Upper lobe of left lung (tissue), 6 donors: ENCODE measurements around the gene UBR4. TPM values are rescaled to one million over a fixed set of nuclear protein-coding genes. Genes with fewer than 3 reads are reported as not detected.

Source experiments
- ATAC-seq, 2 donors: fragments of 200-7000 bp; cut with Tn5 transposase; one replicate each; pipeline ENCODE4 v1.9.1; 2022; ENCODE audit warnings: mild to moderate bottlenecking in 2 of 2, moderate library complexity in 2 of 2; ENCODE audit not compliant: low FRiP score in 2 of 2
- DNase-seq, 2 donors: peaks; one replicate each; pipeline ENCODE4 v3.0.0-alpha.2; 2019 to 2020
- H3K27ac ChIP-seq, 4 donors: fragments of 200-600 bp; sonication (generic); one replicate each; pipeline ENCODE4 v1.5.1; 2016 to 2019
- H3K27me3 ChIP-seq, 4 donors: fragments of 200-600 bp; sonication (generic); one replicate each; pipeline ENCODE4 v1.5.1; 2017 to 2019
- H3K36me3 ChIP-seq, 4 donors: fragments of 200-600 bp; sonication (generic); one replicate each; pipeline ENCODE4 v1.5.1; 2016 to 2019
- H3K4me1 ChIP-seq, 4 donors: fragments of 200-600 bp; sonication (generic); one replicate each; pipeline ENCODE4 v1.5.1; 2018 to 2019
- H3K4me3 ChIP-seq, 4 donors: fragments of 200-600 bp; sonication (generic); one replicate each; pipeline ENCODE4 v1.5.1; 2017 to 2019; ENCODE audit warnings: mild to moderate bottlenecking in 2 of 4, moderate library complexity in 1 of 4
- H3K9me3 ChIP-seq, 4 donors: fragments of 200-600 bp; sonication (generic); one replicate each; pipeline ENCODE4 v1.5.1; 2018 to 2019
- EP300 ChIP-seq, 4 donors: sonication (generic); formaldehyde crosslinking; IDR thresholded peaks; one replicate each; pipeline ENCODE4 v1.5.1; 2017; ENCODE audit warnings: antibody characterized with exemption in 4 of 4, control low read depth in 2 of 4
- POLR2A ChIP-seq, 4 donors: fragments of 450-650 bp; IDR thresholded peaks; one replicate each; pipeline ENCODE4 v1.5.1; 2016 to 2017; ENCODE audit warnings: antibody characterized with exemption in 4 of 4, mild to moderate bottlenecking in 2 of 4
- POLR2AphosphoS5 ChIP-seq, 2 donors: sonication (generic); formaldehyde crosslinking; IDR thresholded peaks; one replicate each; pipeline ENCODE4 v1.5.1; 2017; ENCODE audit warnings: antibody characterized with exemption in 2 of 2
- WGBS, 2 donors: methylation state at CpG; one replicate each; pipeline ENCODE4 v1.1.5; 2017 to 2018; 5-methylcytosine and 5-hydroxymethylcytosine counted together
- total RNA-seq, 6 donors: library from RNA; depleted of rRNA in 4 of 6; stranded (reverse); fragments of >200 nt in 4 of 6; gene quantifications; one replicate each; pipeline versions ENCODE4 v1.1.0 to v1.2.1, GENCODE V29; 2016 to 2021
- TF ChIP-seq, protein P1 (sequence below), 6 experiments: fragments of 450-650 bp in 4 of 6; fragments of 200-600 bp in 2 of 6; sonication (generic) in 2 of 6; IDR thresholded peaks; one replicate each; pipeline ENCODE4 v1.5.1; 2016 to 2019; ENCODE audit warnings: antibody characterized with exemption in 6 of 6
- donor health status: DM: no; HTN: no; CAD: no; lungs with moderate emphysema.
- donor health status: DM: no; HTN: yes; CAD: no; lungs with severe emphysema.

UBR4 gene
- total RNA-seq, 6 donors from 2014 or later, result 101 to 317 (median 135) TPM

DNA sequence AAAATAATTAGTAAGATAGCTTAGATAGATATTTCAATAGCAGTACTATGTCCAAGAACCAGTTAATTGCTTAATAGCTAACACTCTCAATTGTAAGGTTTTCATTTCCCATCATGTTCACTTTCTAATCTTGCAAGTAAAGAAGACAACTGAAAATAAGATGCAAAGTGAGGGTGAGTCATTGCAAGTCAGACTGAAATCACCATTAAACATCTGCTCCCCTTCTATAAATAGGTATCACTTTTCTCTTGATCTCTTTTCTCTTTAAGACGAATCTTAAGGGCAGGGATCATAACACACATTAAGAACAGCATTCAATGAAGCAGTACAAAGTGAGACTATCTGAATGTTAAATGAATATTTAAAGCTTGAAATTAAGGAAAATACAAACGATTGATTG lies 40.4 kb downstream of the UBR4 start:
- DNase-seq, result no peak
- H3K27me3 ChIP-seq, result no peaks in the 10 kb centered on the region
- ATAC-seq, result no peak
- H3K9me3 ChIP-seq, result no peaks in the 10 kb centered on the region
- 86% methylated on average over 2 of the region's 2 CpGs for WGBS, 2 donors
- H3K27ac ChIP-seq, result no peak overlapping the region
- no peaks in the 10 kb centered on the region for H3K4me1 ChIP-seq
- H3K36me3 ChIP-seq, result peaks cover 54 to 100% (median 95%) of the 10 kb centered on the region in 4 donors
- H3K4me3 ChIP-seq, result no peak overlapping the region
- no peak for TF ChIP-seq POLR2A (IDR thresholded peaks at IDR 0.05)
- no peak for TF ChIP-seq POLR2AphosphoS5 (IDR thresholded peaks at IDR 0.05)
- TF ChIP-seq EP300 (IDR thresholded peaks at IDR 0.05), result no peak
- TF ChIP-seq, protein P1, sequence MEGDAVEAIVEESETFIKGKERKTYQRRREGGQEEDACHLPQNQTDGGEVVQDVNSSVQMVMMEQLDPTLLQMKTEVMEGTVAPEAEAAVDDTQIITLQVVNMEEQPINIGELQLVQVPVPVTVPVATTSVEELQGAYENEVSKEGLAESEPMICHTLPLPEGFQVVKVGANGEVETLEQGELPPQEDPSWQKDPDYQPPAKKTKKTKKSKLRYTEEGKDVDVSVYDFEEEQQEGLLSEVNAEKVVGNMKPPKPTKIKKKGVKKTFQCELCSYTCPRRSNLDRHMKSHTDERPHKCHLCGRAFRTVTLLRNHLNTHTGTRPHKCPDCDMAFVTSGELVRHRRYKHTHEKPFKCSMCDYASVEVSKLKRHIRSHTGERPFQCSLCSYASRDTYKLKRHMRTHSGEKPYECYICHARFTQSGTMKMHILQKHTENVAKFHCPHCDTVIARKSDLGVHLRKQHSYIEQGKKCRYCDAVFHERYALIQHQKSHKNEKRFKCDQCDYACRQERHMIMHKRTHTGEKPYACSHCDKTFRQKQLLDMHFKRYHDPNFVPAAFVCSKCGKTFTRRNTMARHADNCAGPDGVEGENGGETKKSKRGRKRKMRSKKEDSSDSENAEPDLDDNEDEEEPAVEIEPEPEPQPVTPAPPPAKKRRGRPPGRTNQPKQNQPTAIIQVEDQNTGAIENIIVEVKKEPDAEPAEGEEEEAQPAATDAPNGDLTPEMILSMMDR (IDR thresholded peaks at IDR 0.05), result no peak

GRCh38 chr1:19167140-19167539 lies 42.9 kb downstream of the UBR4 start:
- Histone ChIP-seq H3K9me3 (no peaks in the 10 kb centered on the region), H3K4me3 (no peak overlapping the region), H3K27ac (no peak overlapping the region), H3K27me3 (no peaks in the 10 kb centered on the region), H3K4me1 (no peaks in the 10 kb centered on the region), H3K36me3 (peaks cover 49 to 100% (median 94%) of the 10 kb centered on the region in 4 donors)
- TF ChIP-seq POLR2AphosphoS5 (IDR thresholded peaks at IDR 0.05), result no peak
- TF ChIP-seq, protein P1 (IDR thresholded peaks at IDR 0.05), result no peak
- TF ChIP-seq POLR2A (IDR thresholded peaks at IDR 0.05), result no peak
- TF ChIP-seq EP300 (IDR thresholded peaks at IDR 0.05), result no peak
- no peak for ATAC-seq
- 94 to 96% methylated on average over 6 of the region's 6 CpGs for WGBS, 2 donors
- DNase-seq, result no peak

GRCh38 chr1:19166066-19166465 lies 44.0 kb downstream of the UBR4 start:
- no peak for ATAC-seq
- no peaks in the 10 kb centered on the region for H3K9me3 ChIP-seq
- 62 to 69% methylated on average over 3 of the region's 3 CpGs for WGBS, 2 donors
- H3K27me3 ChIP-seq, result no peaks in the 10 kb centered on the region
- no peaks in the 10 kb centered on the region for H3K4me1 ChIP-seq
- no peak for DNase-seq
- TF ChIP-seq, protein P1 (IDR thresholded peaks at IDR 0.05), result no peak
- no peak for TF ChIP-seq POLR2A (IDR thresholded peaks at IDR 0.05)
- TF ChIP-seq POLR2AphosphoS5 (IDR thresholded peaks at IDR 0.05), result no peak
- no peak for TF ChIP-seq EP300 (IDR thresholded peaks at IDR 0.05)
- H3K4me3 ChIP-seq, result no peak overlapping the region
- no peak overlapping the region for H3K27ac ChIP-seq
- peaks cover 58 to 100% (median 94%) of the 10 kb centered on the region in 4 donors for H3K36me3 ChIP-seq

DNA sequence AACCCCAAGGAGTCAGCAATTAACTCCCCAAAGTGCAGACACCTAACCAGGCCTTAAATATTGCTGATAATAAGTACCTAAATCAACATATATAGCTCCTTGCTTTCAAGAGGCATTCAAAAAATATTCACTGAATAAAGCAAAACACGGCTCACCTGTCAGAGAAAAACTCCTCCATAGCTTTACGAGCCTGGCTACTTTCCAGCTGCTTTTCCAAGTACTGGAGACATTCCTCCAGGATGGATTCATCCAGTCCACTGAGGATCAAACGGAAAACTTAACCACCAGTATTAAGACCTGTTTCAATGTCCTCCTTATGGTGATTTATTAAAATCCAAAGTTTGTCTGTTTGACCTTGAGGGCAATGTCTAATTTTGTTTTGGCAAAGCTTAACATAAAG lies 44.6 kb downstream of the UBR4 start:
- Histone ChIP-seq H3K9me3 (no peaks in the 10 kb centered on the region), H3K27me3 (no peaks in the 10 kb centered on the region), H3K4me1 (no peaks in the 10 kb centered on the region), H3K27ac (no peak overlapping the region), H3K4me3 (no peak overlapping the region), H3K36me3 (peaks cover 62 to 100% (median 94%) of the 10 kb centered on the region in 4 donors)
- ATAC-seq, result no peak
- DNase-seq, result no peak
- WGBS, 2 donors, result 91 to 93% methylated on average over 3 of the region's 3 CpGs
- no peak for TF ChIP-seq POLR2AphosphoS5 (IDR thresholded peaks at IDR 0.05)
- no peak for TF ChIP-seq EP300 (IDR thresholded peaks at IDR 0.05)
- no peak for TF ChIP-seq POLR2A (IDR thresholded peaks at IDR 0.05)
- TF ChIP-seq, protein P1 (IDR thresholded peaks at IDR 0.05), result no peak

- no peak for DNase-seq
- H3K27ac ChIP-seq, result peak overlapping the region in 1 of 4 donors; percentile 35
- TF ChIP-seq POLR2A (IDR thresholded peaks at IDR 0.05), result no peak
- TF ChIP-seq EP300 (IDR thresholded peaks at IDR 0.05), result no peak
- TF ChIP-seq, protein P1 (IDR thresholded peaks at IDR 0.05), result no peak
- TF ChIP-seq POLR2AphosphoS5 (IDR thresholded peaks at IDR 0.05), result no peak
- ATAC-seq, result no peak
- H3K4me3 ChIP-seq, result no peak overlapping the region
- 79 to 84% methylated on average over 10 of the region's 10 CpGs for WGBS, 2 donors
- no peaks in the 10 kb centered on the region for H3K4me1 ChIP-seq
- H3K9me3 ChIP-seq, result no peaks in the 10 kb centered on the region
- peaks cover 65 to 100% (median 94%) of the 10 kb centered on the region in 4 donors for H3K36me3 ChIP-seq
- H3K27me3 ChIP-seq, result no peaks in the 10 kb centered on the region
Observed at GRCh38 chr1:19164274-19165015, 45.6 kb downstream of the UBR4 start.
